Thymus (tissue), 11 donors: ENCODE results near the gene MYO18B. TPM values are rescaled to one million over a fixed set of nuclear protein-coding genes. Genes with fewer than 3 reads are reported as not detected.

Experiments
- DNase-seq, 9 donors: peaks; one replicate each; pipeline ENCODE4 v3.0.0-alpha.2; 2013; ENCODE audit warnings: low spot score in 9 of 9, low read depth in 6 of 9, missing footprints in 1 of 9
- H3K27ac ChIP-seq, 2 donors: one replicate each; pipeline ENCODE4 v1.5.1; 2013; ENCODE audit warnings: control low read depth in 1 of 2, low read depth in 1 of 2, low read length in 1 of 2, mild to moderate bottlenecking in 1 of 2, moderate library complexity in 1 of 2
- H3K27me3 ChIP-seq, 2 donors: one replicate each; pipeline ENCODE4 v1.5.1; 2013; ENCODE audit warnings: low read length in 1 of 2; ENCODE audit not compliant: control insufficient read depth in 2 of 2, insufficient read depth in 1 of 2
- H3K36me3 ChIP-seq, 2 donors: one replicate each; pipeline ENCODE4 v1.5.1; 2013; ENCODE audit warnings: low read length in 1 of 2, mild to moderate bottlenecking in 1 of 2, moderate library complexity in 1 of 2; ENCODE audit not compliant: control insufficient read depth in 2 of 2, insufficient read depth in 2 of 2
- H3K4me1 ChIP-seq, 2 donors: one replicate each; pipeline ENCODE4 v1.5.1; 2013; ENCODE audit warnings: low read length in 2 of 2; ENCODE audit not compliant: control insufficient read depth in 2 of 2, insufficient read depth in 2 of 2
- H3K4me3 ChIP-seq, 2 donors: one replicate each; pipeline ENCODE4 v1.5.1; 2013; ENCODE audit warnings: low read length in 2 of 2, control low read depth in 1 of 2, mild to moderate bottlenecking in 1 of 2
- H3K9me3 ChIP-seq, 2 donors: one replicate each; pipeline ENCODE4 v1.5.1; 2013; ENCODE audit warnings: low read length in 1 of 2, mild to moderate bottlenecking in 1 of 2; ENCODE audit not compliant: control insufficient read depth in 2 of 2, insufficient read depth in 1 of 2
- WGBS: extraction: QIAGEN DNeasy Blood & Tissue Kit; methylation state at CpG from one replicate; pipeline ENCODE4 v1.1.7; 2013; 5-methylcytosine and 5-hydroxymethylcytosine counted together
- polyA plus RNA-seq: library from polyadenylated mRNA; stranded (reverse); fragments of 200-250 nt; gene quantifications from one replicate; pipeline ENCODE4 v1.2.3, GENCODE V29; 2013
- total RNA-seq: library from RNA; stranded (reverse); fragments of 120-200 nt; gene quantifications from one replicate; pipeline ENCODE4 v1.2.4, GENCODE V29; 2013
- donor health status: healthy.

The MYO18B gene
- total and polyA plus RNA-seq, 2 donors: 2.4 to 13.8 TPM

DNA sequence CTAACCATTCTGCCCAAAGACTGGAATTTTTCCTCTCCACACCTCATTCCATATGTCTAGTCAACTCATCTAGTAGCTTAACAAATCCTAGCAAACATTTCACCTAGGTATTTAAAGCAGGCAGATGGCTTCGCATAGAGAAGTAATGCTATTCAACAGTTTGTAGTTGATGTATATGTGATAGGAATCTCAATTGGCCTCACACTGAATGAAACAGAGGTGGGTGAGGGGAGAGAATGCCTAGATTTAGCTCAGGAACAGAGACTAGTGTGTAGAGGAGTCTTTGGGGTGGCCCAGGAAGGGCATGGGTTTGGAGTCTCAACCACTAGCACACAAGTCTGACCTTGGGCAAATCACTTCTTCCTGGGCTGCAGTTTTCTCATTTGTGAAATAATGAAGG is 196.2 kb downstream of the MYO18B start:
- Histone ChIP-seq H3K36me3 (no peaks in the 10 kb centered on the region), H3K27ac (no peak overlapping the region), H3K4me3 (no peak overlapping the region), H3K9me3 (no peaks in the 10 kb centered on the region), H3K27me3 (peaks cover 0 to 12% of the 10 kb centered on the region in 2 donors), H3K4me1 (no peaks in the 10 kb centered on the region)
- WGBS: 38% methylated on average over 1 of the region's 1 CpG
- no peak for DNase-seq

DNA sequence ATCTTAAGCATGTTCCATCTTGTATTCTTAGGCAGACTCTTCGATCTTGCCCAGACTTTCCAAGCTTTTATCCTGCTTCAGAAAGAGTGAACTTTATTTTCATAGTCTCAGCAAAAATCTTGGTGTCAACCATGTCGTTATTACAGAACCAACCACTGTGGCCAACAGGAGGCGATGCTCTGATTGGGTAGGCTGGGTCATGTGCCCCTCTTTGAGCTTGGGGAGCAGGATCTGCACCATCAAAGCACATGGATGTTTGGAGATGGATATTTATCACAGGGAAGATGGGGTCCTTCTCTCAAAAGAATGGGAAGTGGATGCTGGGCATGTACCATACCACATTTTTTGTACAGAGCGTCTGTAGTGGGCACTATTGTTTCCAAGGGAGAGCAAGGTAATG is 197.4 kb downstream of the MYO18B start:
- no peak for DNase-seq
- H3K27me3 ChIP-seq: peaks cover 0 to 13% of the 10 kb centered on the region in 2 donors
- 92% methylated on average over 4 of the region's 4 CpGs for WGBS

GRCh38 chr22:25940479-25940878 is 198.5 kb downstream of the MYO18B start:
- peaks cover 0 to 11% of the 10 kb centered on the region in 2 donors for H3K27me3 ChIP-seq
- H3K9me3 ChIP-seq: peaks cover 0 to 1% of the 10 kb centered on the region in 2 donors
- WGBS: 72% methylated on average over 2 of the region's 2 CpGs
- H3K36me3 ChIP-seq: no peaks in the 10 kb centered on the region
- H3K4me1 ChIP-seq: no peaks in the 10 kb centered on the region
- H3K27ac ChIP-seq: no peak overlapping the region
- DNase-seq: no peak
- no peak overlapping the region for H3K4me3 ChIP-seq

More for the DNA sequence above, 197.4 kb downstream of the MYO18B start:
- Histone ChIP-seq H3K9me3 (peaks cover 0 to 1% of the 10 kb centered on the region in 2 donors), H3K36me3 (no peaks in the 10 kb centered on the region), H3K4me1 (no peaks in the 10 kb centered on the region), H3K27ac (no peak overlapping the region), H3K4me3 (no peak overlapping the region)

- H3K36me3 ChIP-seq: no peaks in the 10 kb centered on the region
- no peak overlapping the region for H3K27ac ChIP-seq
- WGBS: 75% methylated on average over 8 of the region's 8 CpGs
- peaks cover 0 to 8% of the 10 kb centered on the region in 2 donors for H3K27me3 ChIP-seq
- H3K9me3 ChIP-seq: peaks cover 0 to 1% of the 10 kb centered on the region in 2 donors
- no peaks in the 10 kb centered on the region for H3K4me1 ChIP-seq
- no peak overlapping the region for H3K4me3 ChIP-seq
- DNase-seq: no peak
Observed at GRCh38 chr22:25941365-25941960, 199.5 kb downstream of the MYO18B start.

- 75% methylated on average over 9 of the region's 9 CpGs for WGBS
- H3K4me3 ChIP-seq: no peak overlapping the region
- H3K27me3 ChIP-seq: peaks cover 0 to 8% of the 10 kb centered on the region in 2 donors
- DNase-seq: no peak
- no peaks in the 10 kb centered on the region for H3K4me1 ChIP-seq
- H3K27ac ChIP-seq: no peak overlapping the region
- peaks cover 0 to 1% of the 10 kb centered on the region in 2 donors for H3K9me3 ChIP-seq
- no peaks in the 10 kb centered on the region for H3K36me3 ChIP-seq
Observed at GRCh38 chr22:25942115-25942855, 200.3 kb downstream of the MYO18B start.

DNA sequence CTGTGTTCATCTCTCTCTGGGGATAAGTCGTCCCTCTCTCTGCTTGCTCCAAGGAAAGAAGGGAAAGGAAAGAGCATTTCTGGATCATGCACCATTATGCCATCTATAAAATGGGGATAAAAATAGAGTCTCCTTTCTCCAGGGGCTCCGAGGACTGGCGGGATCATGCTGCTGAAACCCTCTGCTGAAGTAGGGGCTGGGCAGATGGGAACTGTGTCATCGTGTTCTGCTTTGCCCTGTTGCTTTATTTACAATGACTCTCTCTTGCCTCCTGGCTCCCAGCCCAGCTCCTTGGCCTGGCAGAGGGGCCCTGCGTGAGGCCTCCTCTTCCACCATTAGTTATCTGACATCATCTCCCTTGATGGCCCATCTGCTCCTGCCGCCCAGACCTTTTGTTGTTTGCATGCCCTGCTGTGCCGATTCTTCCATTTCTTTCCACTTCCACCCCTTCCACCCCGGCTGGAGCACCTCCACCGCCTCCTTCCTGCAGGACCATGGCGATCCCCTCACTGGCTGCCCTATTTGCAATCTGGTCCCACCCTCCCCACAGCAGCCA is 200.9 kb downstream of the MYO18B start:
- 42% methylated on average over 10 of the region's 10 CpGs for WGBS

GRCh38 chr22:25950111-25950510 is 208.1 kb downstream of the MYO18B start:
- peak overlapping the region in 1 of 2 donors; percentile 57 for H3K27ac ChIP-seq
- H3K9me3 ChIP-seq: no peaks in the 10 kb centered on the region
- no peaks in the 10 kb centered on the region for H3K36me3 ChIP-seq
- H3K4me3 ChIP-seq: no peak overlapping the region
- H3K27me3 ChIP-seq: no peaks in the 10 kb centered on the region
- DNase-seq: peak in 2 of 9 donors; percentile 5 to 10
- WGBS: 84% methylated on average over 1 of the region's 1 CpG
- no peaks in the 10 kb centered on the region for H3K4me1 ChIP-seq

More for the DNA sequence above, 200.9 kb downstream of the MYO18B start:
- DNase-seq: no peak
- Histone ChIP-seq H3K9me3 (peaks cover 0 to 1% of the 10 kb centered on the region in 2 donors), H3K4me3 (no peak overlapping the region), H3K27ac (no peak overlapping the region), H3K27me3 (peaks cover 0 to 8% of the 10 kb centered on the region in 2 donors), H3K4me1 (no peaks in the 10 kb centered on the region), H3K36me3 (no peaks in the 10 kb centered on the region)

- WGBS: 86% methylated on average over 3 of the region's 3 CpGs
Observed at GRCh38 chr22:25953276-25953675, 211.3 kb downstream of the MYO18B start.

GRCh38 chr22:25953919-25954318 is 211.9 kb downstream of the MYO18B start:
- H3K27ac ChIP-seq: no peak overlapping the region
- H3K4me1 ChIP-seq: no peaks in the 10 kb centered on the region
- DNase-seq: no peak
- H3K4me3 ChIP-seq: no peak overlapping the region
- 82% methylated on average over 4 of the region's 4 CpGs for WGBS
- H3K36me3 ChIP-seq: no peaks in the 10 kb centered on the region
- no peaks in the 10 kb centered on the region for H3K9me3 ChIP-seq
- H3K27me3 ChIP-seq: no peaks in the 10 kb centered on the region

More at GRCh38 chr22:25953276-25953675, 211.3 kb downstream of the MYO18B start:
- no peak for DNase-seq
- Histone ChIP-seq H3K9me3 (no peaks in the 10 kb centered on the region), H3K4me1 (no peaks in the 10 kb centered on the region), H3K4me3 (no peak overlapping the region), H3K36me3 (no peaks in the 10 kb centered on the region), H3K27me3 (no peaks in the 10 kb centered on the region), H3K27ac (no peak overlapping the region)
